ENCODE data around the gene CCT6A. TPM values are rescaled to one million over a fixed set of nuclear protein-coding genes. Genes with fewer than 3 reads are reported as not detected.
"Not testable (repeated sequence)": the region's sequence is repeated elsewhere in the genome, so short reads cannot be mapped to it uniquely, and the experiment has no call there.

The CCT6A gene
- total and polyA plus RNA-seq, 2 experiments from 2014 or later = 99.0 to 167 TPM

GRCh38 chr7:56030340-56030739 is 21.2 kb upstream of the CCT6A start:
- no peak for DNase-seq (ENCODE audit: low read depth in 1 of 2, low spot score in 1 of 2)

GRCh38 chr7:56031556-56031955 is 20.0 kb upstream of the CCT6A start:
- not testable (repeated sequence) for H3K27me3 ChIP-seq; H3K36me3 ChIP-seq; H3K9me3 ChIP-seq (ENCODE audit: low read depth); H3K4me3 ChIP-seq; H3K27ac ChIP-seq; H3K4me1 ChIP-seq (ENCODE audit: low read depth); DNase-seq (ENCODE audit: low read depth in 1 of 2, low spot score in 1 of 2)

More at GRCh38 chr7:56030340-56030739, 21.2 kb upstream of the CCT6A start:
- H3K4me1 ChIP-seq (ENCODE audit: low read depth) = no peaks in the 10 kb centered on the region
- H3K36me3 ChIP-seq = peaks cover 4% of the 10 kb centered on the region
- no peaks in the 10 kb centered on the region for H3K27me3 ChIP-seq
- H3K4me3 ChIP-seq = no peak overlapping the region
- no peak for TF ChIP-seq CTCF (IDR thresholded peaks at IDR 0.05; ENCODE audit: low read depth, low read length)
- H3K9me3 ChIP-seq (ENCODE audit: low read depth) = no peaks in the 10 kb centered on the region
- H3K27ac ChIP-seq = no peak overlapping the region

GRCh38 chr7:56032578-56032977 is 19.0 kb upstream of the CCT6A start:
- H3K27ac ChIP-seq; DNase-seq (ENCODE audit: low read depth in 1 of 2, low spot score in 1 of 2); H3K36me3 ChIP-seq; H3K27me3 ChIP-seq; H3K4me1 ChIP-seq (ENCODE audit: low read depth); H3K9me3 ChIP-seq (ENCODE audit: low read depth); H3K4me3 ChIP-seq: not testable (repeated sequence)

- Histone ChIP-seq H3K27me3 (no peaks in the 10 kb centered on the region), H3K27ac (peak overlapping the region; percentile 73), H3K4me1 (ENCODE audit: low read depth) (no peaks in the 10 kb centered on the region), H3K9me3 (ENCODE audit: low read depth) (no peaks in the 10 kb centered on the region), H3K4me3 (peak overlapping the region; percentile 38), H3K36me3 (peaks cover 4% of the 10 kb centered on the region)
- DNase-seq (ENCODE audit: low read depth in 1 of 2, low spot score in 1 of 2) = peak; percentile 79 to 91
- peak; percentile 42 for TF ChIP-seq CTCF (IDR thresholded peaks at IDR 0.05; ENCODE audit: low read depth, low read length)
These were observed 17.7 kb upstream of the CCT6A start for GRCh38 chr7:56033671-56034432.

GRCh38 chr7:56040730-56041129 is 10.8 kb upstream of the CCT6A start:
- no peaks in the 10 kb centered on the region for H3K36me3 ChIP-seq
- no peaks in the 10 kb centered on the region for H3K27me3 ChIP-seq
- H3K27ac ChIP-seq = peak overlapping the region; percentile 28
- H3K4me3 ChIP-seq = no peak overlapping the region
- no peaks in the 10 kb centered on the region for H3K4me1 ChIP-seq (ENCODE audit: low read depth)
- TF ChIP-seq CTCF (IDR thresholded peaks at IDR 0.05; ENCODE audit: low read depth, low read length) = no peak
- DNase-seq (ENCODE audit: low read depth in 1 of 2, low spot score in 1 of 2) = no peak
- H3K9me3 ChIP-seq (ENCODE audit: low read depth) = no peaks in the 10 kb centered on the region

- H3K27ac ChIP-seq, H3K27me3 ChIP-seq, H3K36me3 ChIP-seq: not testable (repeated sequence)
These were observed 5.8 kb upstream of the CCT6A start for GRCh38 chr7:56045758-56046157.

GRCh38 chr7:56046721-56047445 is 4.7 kb upstream of the CCT6A start:
- no peaks in the 10 kb centered on the region for H3K9me3 ChIP-seq (ENCODE audit: low read depth)
- H3K36me3 ChIP-seq = no peaks in the 10 kb centered on the region
- TF ChIP-seq CTCF (IDR thresholded peaks at IDR 0.05; ENCODE audit: low read depth, low read length) = no peak
- peak overlapping the region; percentile 69 for H3K27ac ChIP-seq
- DNase-seq (ENCODE audit: low read depth in 1 of 2, low spot score in 1 of 2) = peak; percentile 15 to 93
- peaks cover 6% of the 10 kb centered on the region for H3K4me1 ChIP-seq (ENCODE audit: low read depth)
- no peaks in the 10 kb centered on the region for H3K27me3 ChIP-seq
- H3K4me3 ChIP-seq = no peak overlapping the region

More at GRCh38 chr7:56045758-56046157, 5.8 kb upstream of the CCT6A start:
- not testable (repeated sequence) for H3K9me3 ChIP-seq (ENCODE audit: low read depth); H3K4me1 ChIP-seq (ENCODE audit: low read depth); DNase-seq (ENCODE audit: low read depth in 1 of 2, low spot score in 1 of 2); H3K4me3 ChIP-seq

GRCh38 chr7:56047446-56048116 is 4.0 kb upstream of the CCT6A start:
- H3K36me3 ChIP-seq; H3K4me3 ChIP-seq; H3K27me3 ChIP-seq; H3K9me3 ChIP-seq (ENCODE audit: low read depth); H3K4me1 ChIP-seq (ENCODE audit: low read depth): not testable (repeated sequence)
- H3K27ac ChIP-seq = peak overlapping the region; percentile 69
- peak in 1 of 2 donors; percentile 20 for DNase-seq (ENCODE audit: low read depth in 1 of 2, low spot score in 1 of 2)
